ENCODE data around the gene LEF1.

- TF ChIP-seq CTCF (IDR thresholded peaks at IDR 0.05; ENCODE audit: insufficient read depth, low read depth, low read length) (no peak), EZH2 (IDR thresholded peaks at IDR 0.05; ENCODE audit: insufficient read depth, low read length) (no peak)
These were observed 58.3 kb downstream of the LEF1 start for GRCh38 chr4:108110450-108110849.
